ENCODE data around the gene RXRB. TPM values are rescaled to one million over a fixed set of nuclear protein-coding genes. Genes with fewer than 3 reads are reported as not detected.
A peak's percentile ranks its signal among the peaks of the same experiment; 100 is the strongest.

The RXRB gene
- total and polyA plus RNA-seq, 8 donors: 35.4 to 76.2 (median 61.9) TPM

GRCh38 chr6:33189164-33189563, 11.3 kb downstream of the RXRB start:
- H3K27ac ChIP-seq: no peak overlapping the region
- intact Hi-C loops (cut with DNase I): no loop called here

GRCh38 chr6:33187809-33188208, 12.7 kb downstream of the RXRB start:
- H3K9me3 ChIP-seq: peaks cover 0 to 6% of the 10 kb centered on the region in 2 donors
- no peak for ATAC-seq
- H3K27ac ChIP-seq: no peak overlapping the region
- peaks cover 8 to 20% of the 10 kb centered on the region in 2 donors for H3K4me1 ChIP-seq
- TF ChIP-seq, protein P1, sequence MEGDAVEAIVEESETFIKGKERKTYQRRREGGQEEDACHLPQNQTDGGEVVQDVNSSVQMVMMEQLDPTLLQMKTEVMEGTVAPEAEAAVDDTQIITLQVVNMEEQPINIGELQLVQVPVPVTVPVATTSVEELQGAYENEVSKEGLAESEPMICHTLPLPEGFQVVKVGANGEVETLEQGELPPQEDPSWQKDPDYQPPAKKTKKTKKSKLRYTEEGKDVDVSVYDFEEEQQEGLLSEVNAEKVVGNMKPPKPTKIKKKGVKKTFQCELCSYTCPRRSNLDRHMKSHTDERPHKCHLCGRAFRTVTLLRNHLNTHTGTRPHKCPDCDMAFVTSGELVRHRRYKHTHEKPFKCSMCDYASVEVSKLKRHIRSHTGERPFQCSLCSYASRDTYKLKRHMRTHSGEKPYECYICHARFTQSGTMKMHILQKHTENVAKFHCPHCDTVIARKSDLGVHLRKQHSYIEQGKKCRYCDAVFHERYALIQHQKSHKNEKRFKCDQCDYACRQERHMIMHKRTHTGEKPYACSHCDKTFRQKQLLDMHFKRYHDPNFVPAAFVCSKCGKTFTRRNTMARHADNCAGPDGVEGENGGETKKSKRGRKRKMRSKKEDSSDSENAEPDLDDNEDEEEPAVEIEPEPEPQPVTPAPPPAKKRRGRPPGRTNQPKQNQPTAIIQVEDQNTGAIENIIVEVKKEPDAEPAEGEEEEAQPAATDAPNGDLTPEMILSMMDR (IDR thresholded peaks at IDR 0.05): no peak
- no peaks in the 10 kb centered on the region for H3K36me3 ChIP-seq
- H3K27me3 ChIP-seq: peaks cover 22 to 47% of the 10 kb centered on the region in 2 donors
- H3K4me3 ChIP-seq: no peak overlapping the region
- DNase-seq: no peak
- intact Hi-C loops (cut with DNase I): no loop called here

More at GRCh38 chr6:33189164-33189563, 11.3 kb downstream of the RXRB start:
- TF ChIP-seq, protein P1 (IDR thresholded peaks at IDR 0.05): no peak
- peaks cover 0 to 3% of the 10 kb centered on the region in 2 donors for H3K36me3 ChIP-seq
- ATAC-seq: no peak
- H3K4me3 ChIP-seq: no peak overlapping the region
- peak in 1 of 4 donors; percentile 32 for DNase-seq
- peaks cover 10 to 20% of the 10 kb centered on the region in 2 donors for H3K4me1 ChIP-seq
- H3K27me3 ChIP-seq: peaks cover 24 to 57% of the 10 kb centered on the region in 2 donors
- H3K9me3 ChIP-seq: no peaks in the 10 kb centered on the region

DNA sequence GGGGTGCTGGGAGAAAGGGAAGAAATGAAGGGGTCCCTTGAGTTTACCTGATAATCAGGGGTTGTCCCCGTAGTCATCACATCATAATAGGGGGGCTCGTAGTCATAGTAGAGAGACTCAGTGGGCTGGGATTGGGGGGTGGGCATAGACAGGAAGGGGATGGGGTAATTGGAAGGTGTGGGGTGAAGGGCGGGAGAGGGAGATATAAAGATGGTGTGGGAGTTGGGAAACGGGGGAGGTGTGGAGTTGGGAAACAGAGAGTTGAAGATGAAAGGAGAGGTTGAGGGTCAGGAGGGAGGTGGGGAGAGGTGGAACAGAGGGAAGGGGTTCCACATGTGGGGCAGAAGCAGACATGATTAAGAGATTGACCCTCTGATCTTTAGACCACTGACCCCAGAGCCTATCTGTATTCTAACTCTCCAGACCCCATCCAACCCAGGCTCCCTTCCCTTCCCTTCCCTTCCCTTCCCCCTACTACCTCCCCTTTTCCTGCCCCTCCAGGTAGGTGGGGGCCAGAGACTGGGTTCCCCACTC, 14.7 kb downstream of the RXRB start:
- Histone ChIP-seq H3K9me3 (peaks cover 0 to 6% of the 10 kb centered on the region in 2 donors), H3K27ac (no peak overlapping the region), H3K27me3 (peaks cover 3 to 26% of the 10 kb centered on the region in 2 donors), H3K4me3 (no peak overlapping the region), H3K4me1 (peaks cover 0 to 8% of the 10 kb centered on the region in 2 donors), H3K36me3 (no peaks in the 10 kb centered on the region)
- ATAC-seq: no peak
- TF ChIP-seq, protein P1 (IDR thresholded peaks at IDR 0.05): no peak
- DNase-seq: no peak
- intact Hi-C loops (cut with DNase I): no loop called here

DNA sequence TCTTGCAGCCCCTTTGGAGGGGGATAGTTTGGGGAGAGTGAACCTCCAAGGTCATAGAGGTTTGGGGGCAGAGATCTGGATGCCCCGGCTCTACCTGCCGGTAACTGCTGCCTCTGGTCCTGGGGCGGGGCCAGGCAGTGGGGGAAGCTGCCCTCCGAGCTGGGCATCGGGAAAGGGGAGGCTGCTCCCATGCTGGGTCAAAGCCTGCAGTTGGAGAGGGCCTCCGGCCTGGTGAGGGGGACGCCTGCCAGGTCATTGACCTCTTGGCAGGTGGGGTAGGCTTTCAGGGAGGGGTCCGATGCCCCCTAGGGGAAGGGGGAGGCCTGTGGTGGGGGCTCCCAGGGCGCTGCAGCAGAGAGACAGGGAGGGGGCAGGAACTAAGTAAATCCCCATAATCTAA, 15.3 kb downstream of the RXRB start:
- Histone ChIP-seq H3K4me3 (no peak overlapping the region), H3K9me3 (peaks cover 0 to 6% of the 10 kb centered on the region in 2 donors), H3K4me1 (peaks cover 0 to 8% of the 10 kb centered on the region in 2 donors), H3K27ac (no peak overlapping the region), H3K27me3 (peaks cover 0 to 22% of the 10 kb centered on the region in 2 donors), H3K36me3 (no peaks in the 10 kb centered on the region)
- DNase-seq: peak in 1 of 4 donors; percentile 54
- ATAC-seq: no peak
- TF ChIP-seq, protein P1 (IDR thresholded peaks at IDR 0.05): no peak
- intact Hi-C loops (cut with DNase I): no loop called here

DNA sequence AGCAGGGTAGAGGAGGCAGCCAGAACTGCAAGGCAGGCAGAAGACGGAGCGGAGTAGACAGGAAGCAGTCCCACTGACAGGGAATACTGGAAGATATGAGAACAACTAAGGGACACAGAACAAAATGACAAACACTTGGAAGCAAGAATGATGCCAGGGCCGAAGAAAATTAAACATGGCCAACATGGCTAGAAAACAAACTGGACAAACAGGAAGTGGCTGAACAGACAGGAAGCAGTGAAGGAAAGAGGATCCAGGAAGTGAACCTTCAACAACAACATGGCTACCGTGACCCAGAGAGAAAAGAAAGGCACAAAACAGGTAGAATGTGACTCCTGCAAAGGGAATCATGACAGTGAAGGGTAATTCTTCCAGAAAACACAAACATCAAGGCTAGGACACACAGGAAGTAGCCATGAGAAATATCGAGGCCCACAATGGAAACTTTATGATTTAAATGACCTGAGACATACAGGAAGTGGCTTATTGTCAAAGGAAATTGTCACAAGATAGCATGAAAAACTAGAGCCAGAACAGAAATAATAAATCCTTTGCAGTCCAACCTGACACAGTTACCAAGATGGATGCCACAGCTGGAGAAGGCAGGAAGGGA, 17.3 kb downstream of the RXRB start:
- H3K36me3 ChIP-seq: no peaks in the 10 kb centered on the region
- peaks cover 0 to 8% of the 10 kb centered on the region in 2 donors for H3K4me1 ChIP-seq
- peaks cover 0 to 6% of the 10 kb centered on the region in 2 donors for H3K9me3 ChIP-seq
- H3K4me3 ChIP-seq: no peak overlapping the region
- peaks cover 0 to 7% of the 10 kb centered on the region in 2 donors for H3K27me3 ChIP-seq
- TF ChIP-seq, protein P1 (IDR thresholded peaks at IDR 0.05): no peak
- ATAC-seq (no peak), DNase-seq (no peak)
- intact Hi-C loops (cut with DNase I): no loop called here
- H3K27ac ChIP-seq: peak overlapping the region in 1 of 2 donors; percentile 45

Measured in left lung (tissue), 10 donors.